ENCODE results near the gene NUBP2.

GRCh38 chr16:1741553-1742165, 41.1 kb upstream of the NUBP2 start:
- TF ChIP-seq NR2C2 (CRISPR knock-in tag; IDR thresholded peaks at IDR 0.05) (no peak), USF2 (CRISPR knock-in tag; IDR thresholded peaks at IDR 0.05) (no peak), CTCF (IDR thresholded peaks at IDR 0.05) (no peak), TCF7 (CRISPR knock-in tag; IDR thresholded peaks at IDR 0.05; ENCODE audit: low read depth) (no peak), RORB (CRISPR knock-in tag; IDR thresholded peaks at IDR 0.05) (no peak), NFATC4 (CRISPR knock-in tag; IDR thresholded peaks at IDR 0.05) (no peak), ZNF138 (CRISPR knock-in tag; conservative IDR thresholded peaks at IDR 0.05) (no peak), ARID4B (CRISPR knock-in tag; IDR thresholded peaks at IDR 0.05; ENCODE audit: borderline replicate concordance) (no peak), GABPB1 (CRISPR knock-in tag; IDR thresholded peaks at IDR 0.05) (no peak), IRF1 (CRISPR knock-in tag; IDR thresholded peaks at IDR 0.05) (no peak)
